ENCODE results near the gene CHAC2.
A peak's percentile ranks its signal among the peaks of the same experiment; 100 is the strongest.
"Not testable (repeated sequence)": the region's sequence is repeated elsewhere in the genome, so short reads cannot be mapped to it uniquely, and the experiment has no call there.

CHAC2 gene

GRCh38 chr2:53778536-53779162 lies 11.0 kb downstream of the CHAC2 start:
- DNase-seq (ENCODE audit: low spot score): no peak

GRCh38 chr2:53780056-53780455 lies 12.5 kb downstream of the CHAC2 start:
- DNase-seq (ENCODE audit: low spot score): no peak

GRCh38 chr2:53782676-53783075 lies 15.1 kb downstream of the CHAC2 start:
- no peak for DNase-seq (ENCODE audit: low spot score)

GRCh38 chr2:53784436-53784835 lies 16.8 kb downstream of the CHAC2 start:
- no peak for DNase-seq (ENCODE audit: low spot score)

GRCh38 chr2:53785366-53785765 lies 17.8 kb downstream of the CHAC2 start:
- DNase-seq (ENCODE audit: low spot score): no peak

- peak; percentile 29 for DNase-seq (ENCODE audit: low spot score)
These were observed 18.7 kb downstream of the CHAC2 start for GRCh38 chr2:53786352-53786704.

- DNase-seq (ENCODE audit: low spot score): peak; percentile 90
These were observed 19.4 kb downstream of the CHAC2 start, which contains the start of the genes ASB3 and ERLEC1 for GRCh38 chr2:53786705-53787613. TSS of gene ASB3 (minus strand) at chr2:53786953. CDS start at chr2:53765572, 21,381 bp downstream. TSS of gene ERLEC1 (plus strand) at chr2:53787044. CDS start at chr2:53787211, 167 bp downstream.

GRCh38 chr2:53787614-53788289 lies 20.1 kb downstream of the CHAC2 start:
- DNase-seq (ENCODE audit: low spot score): peak; percentile 34

- no peak for DNase-seq (ENCODE audit: low spot score)
These were observed 25.7 kb downstream of the CHAC2 start for GRCh38 chr2:53793261-53793660.

- no peak for DNase-seq (ENCODE audit: low spot score)
These were observed 26.2 kb downstream of the CHAC2 start for GRCh38 chr2:53793821-53794220.

- no peak for DNase-seq (ENCODE audit: low spot score)
These were observed 33.9 kb downstream of the CHAC2 start for GRCh38 chr2:53801547-53801946.

GRCh38 chr2:53802617-53803151 lies 35.1 kb downstream of the CHAC2 start:
- DNase-seq (ENCODE audit: low spot score): no peak

GRCh38 chr2:53811601-53812000 lies 44.0 kb downstream of the CHAC2 start:
- no peak for DNase-seq (ENCODE audit: low spot score)

- no peak for DNase-seq (ENCODE audit: low spot score)
These were observed 45.5 kb downstream of the CHAC2 start for GRCh38 chr2:53813151-53813550.

GRCh38 chr2:53818854-53819435 lies 51.3 kb downstream of the CHAC2 start:
- no peak for DNase-seq (ENCODE audit: low spot score)

GRCh38 chr2:53819634-53820033 lies 52.0 kb downstream of the CHAC2 start:
- no peak for DNase-seq (ENCODE audit: low spot score)

GRCh38 chr2:53820048-53820447 lies 52.4 kb downstream of the CHAC2 start:
- no peak for DNase-seq (ENCODE audit: low spot score)

GRCh38 chr2:53820711-53821110 lies 53.1 kb downstream of the CHAC2 start:
- DNase-seq (ENCODE audit: low spot score): no peak

GRCh38 chr2:53821810-53822209 lies 54.2 kb downstream of the CHAC2 start:
- no peak for DNase-seq (ENCODE audit: low spot score)

- DNase-seq (ENCODE audit: low spot score): not testable (repeated sequence)
These were observed 56.0 kb downstream of the CHAC2 start for GRCh38 chr2:53823639-53824038.

All from kidney capillary endothelial cell (primary cell).